GM15510 (cell line): Measurements from ENCODE around the gene ATOH8.

Experiments used
- POLR2A ChIP-seq: IDR thresholded peaks from 3 replicates; pipeline ENCODE4 v1.6.1; 2011; ENCODE audit warnings: borderline replicate concordance; ENCODE audit not compliant: insufficient read length; ENCODE audit errors: extremely low read depth

Gene ATOH8

GRCh38 chr2:85801871-85802270 lies 48.1 kb downstream of the ATOH8 start:
- no peak for TF ChIP-seq POLR2A

- no peak for TF ChIP-seq POLR2A
Measured at GRCh38 chr2:85802354-85803103, 48.7 kb downstream of the ATOH8 start.

- TF ChIP-seq POLR2A, result no peak
Measured at GRCh38 chr2:85803704-85804425, 50.1 kb downstream of the ATOH8 start.

GRCh38 chr2:85804583-85804982 lies 50.8 kb downstream of the ATOH8 start:
- TF ChIP-seq POLR2A, result no peak

- TF ChIP-seq POLR2A, result no peak
Measured at GRCh38 chr2:85806358-85807118, 52.7 kb downstream of the ATOH8 start.

- no peak for TF ChIP-seq POLR2A
Measured at GRCh38 chr2:85807756-85808155, 54.0 kb downstream of the ATOH8 start.

- TF ChIP-seq POLR2A, result no peak
Measured at GRCh38 chr2:85810371-85811179, 56.8 kb downstream of the ATOH8 start.

GRCh38 chr2:85811180-85812093 lies 57.6 kb downstream of the ATOH8 start:
- no peak for TF ChIP-seq POLR2A

- no peak for TF ChIP-seq POLR2A
Measured at GRCh38 chr2:85812094-85812735, 58.4 kb downstream of the ATOH8 start.

- no peak for TF ChIP-seq POLR2A
Measured at GRCh38 chr2:85813211-85813981, 59.6 kb downstream of the ATOH8 start.

GRCh38 chr2:85813982-85814801 lies 60.4 kb downstream of the ATOH8 start:
- no peak for TF ChIP-seq POLR2A

GRCh38 chr2:85814802-85815550 lies 61.2 kb downstream of the ATOH8 start:
- TF ChIP-seq POLR2A, result no peak
